HT-29 (cell line): Measurements from ENCODE around the gene HBQ1. TPM values are rescaled to one million over a fixed set of nuclear protein-coding genes. Genes with fewer than 3 reads are reported as not detected.
A peak's percentile ranks its signal among the peaks of the same experiment; 100 is the strongest.
"Not testable (repeated sequence)": the region's sequence is repeated elsewhere in the genome, so short reads cannot be mapped to it uniquely, and the experiment has no call there.

Experiments used
- DNase-seq: peaks from one replicate; pipeline ENCODE4 v3.0.0-alpha.2; 2015; ENCODE audit warnings: low spot score
- total RNA-seq: library from RNA; depleted of rRNA; stranded (reverse); fragments of >200 nt; shearing (Covaris generic); gene quantifications from 2 replicates; pipeline ENCODE4 v1.2.3, GENCODE V29; 2014

Gene HBQ1
- total RNA-seq, 1 experiment from 2014 or later = not detected

- DNase-seq = not testable (repeated sequence)
Observed at GRCh38 chr16:176006-176405, 4.3 kb upstream of the HBQ1 start.

GRCh38 chr16:176477-177382 lies 3.5 kb upstream of the HBQ1 start, which contains the start of gene HBA1:
Gene HBA1 (plus strand): TSS chr16:176680. CDS start chr16:176717, 37 bp downstream.
- DNase-seq = not testable (repeated sequence)

GRCh38 chr16:177394-177822 lies 2.9 kb upstream of the HBQ1 start:
- DNase-seq = no peak

- DNase-seq = peak; percentile 15
Observed at GRCh38 chr16:177981-178667, 2.1 kb upstream of the HBQ1 start.

GRCh38 chr16:178668-179015 lies 1.6 kb upstream of the HBQ1 start:
- peak; percentile 13 for DNase-seq

- DNase-seq = no peak
Observed at GRCh38 chr16:179211-180092, 807 bp upstream of the HBQ1 start.

GRCh38 chr16:180681-181564 lies 664 bp downstream of the HBQ1 start:
- peak; percentile 82 for DNase-seq

GRCh38 chr16:181565-182021 lies 1.3 kb downstream of the HBQ1 start:
- no peak for DNase-seq

GRCh38 chr16:183005-183404 lies 2.7 kb downstream of the HBQ1 start:
- DNase-seq = no peak

- no peak for DNase-seq
Observed at GRCh38 chr16:185213-185612, 5.0 kb downstream of the HBQ1 start.

- no peak for DNase-seq
Observed at GRCh38 chr16:185691-186090, 5.4 kb downstream of the HBQ1 start.

GRCh38 chr16:187330-187729 lies 7.1 kb downstream of the HBQ1 start:
- DNase-seq = no peak

GRCh38 chr16:188674-189073 lies 8.4 kb downstream of the HBQ1 start:
- peak; percentile 27 for DNase-seq

GRCh38 chr16:189604-190186 lies 9.4 kb downstream of the HBQ1 start:
- no peak for DNase-seq

- no peak for DNase-seq
Observed at GRCh38 chr16:191831-192230, 11.6 kb downstream of the HBQ1 start.

GRCh38 chr16:192686-193085 lies 12.4 kb downstream of the HBQ1 start:
- DNase-seq = no peak

- no peak for DNase-seq
Observed at GRCh38 chr16:193441-193840, 13.2 kb downstream of the HBQ1 start.

- DNase-seq = no peak
Observed at GRCh38 chr16:194516-194915, 14.3 kb downstream of the HBQ1 start.

GRCh38 chr16:200388-200787 lies 20.1 kb downstream of the HBQ1 start:
- DNase-seq = no peak

GRCh38 chr16:203246-203645 lies 23.0 kb downstream of the HBQ1 start:
- DNase-seq = no peak
